ENCODE data around the gene KIF20B. TPM values are rescaled to one million over a fixed set of nuclear protein-coding genes. Genes with fewer than 3 reads are reported as not detected.

KIF20B gene
- total RNA-seq, 1 donor from 2014 or later, result 71.5 TPM

DNA sequence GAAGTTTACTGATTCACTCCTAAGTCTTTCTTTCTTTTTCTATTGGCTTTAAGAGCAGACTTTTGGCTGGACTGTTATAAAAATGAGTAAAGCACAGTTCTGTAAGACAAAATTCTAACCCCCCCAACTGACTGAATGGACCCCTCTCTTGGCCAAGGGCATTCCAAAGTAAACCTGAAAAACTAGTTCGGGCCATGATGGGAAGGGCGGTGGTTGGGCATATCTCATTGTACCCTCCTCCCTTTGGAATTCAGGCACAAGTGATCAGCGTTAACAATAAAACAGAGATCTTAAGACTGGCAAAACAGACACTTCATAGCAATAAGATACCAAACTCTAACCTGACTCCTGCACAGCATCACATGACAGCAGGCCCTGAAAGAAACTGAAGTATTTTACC is 6.1 kb upstream of the KIF20B start:
- Histone ChIP-seq H3K4me1 (peaks cover 19% of the 10 kb centered on the region), H2AFZ (replicated peaks) (no peak overlapping the region), H3K27ac (no peak overlapping the region), H3K36me3 (no peaks in the 10 kb centered on the region), H3K4me2 (no peak overlapping the region), H3K9me3 (ENCODE audit: low read depth) (no peaks in the 10 kb centered on the region), H4K20me1 (ENCODE audit: low read depth) (no peaks in the 10 kb centered on the region), H3F3A (ENCODE audit: low read depth) (peaks cover 7% of the 10 kb centered on the region), H3K9ac (no peak overlapping the region), H3K79me2 (ENCODE audit: low read depth) (peaks cover 2% of the 10 kb centered on the region), H3K4me3 (no peak overlapping the region), H3K27me3 (no peaks in the 10 kb centered on the region)
- TF ChIP-seq, protein P1, sequence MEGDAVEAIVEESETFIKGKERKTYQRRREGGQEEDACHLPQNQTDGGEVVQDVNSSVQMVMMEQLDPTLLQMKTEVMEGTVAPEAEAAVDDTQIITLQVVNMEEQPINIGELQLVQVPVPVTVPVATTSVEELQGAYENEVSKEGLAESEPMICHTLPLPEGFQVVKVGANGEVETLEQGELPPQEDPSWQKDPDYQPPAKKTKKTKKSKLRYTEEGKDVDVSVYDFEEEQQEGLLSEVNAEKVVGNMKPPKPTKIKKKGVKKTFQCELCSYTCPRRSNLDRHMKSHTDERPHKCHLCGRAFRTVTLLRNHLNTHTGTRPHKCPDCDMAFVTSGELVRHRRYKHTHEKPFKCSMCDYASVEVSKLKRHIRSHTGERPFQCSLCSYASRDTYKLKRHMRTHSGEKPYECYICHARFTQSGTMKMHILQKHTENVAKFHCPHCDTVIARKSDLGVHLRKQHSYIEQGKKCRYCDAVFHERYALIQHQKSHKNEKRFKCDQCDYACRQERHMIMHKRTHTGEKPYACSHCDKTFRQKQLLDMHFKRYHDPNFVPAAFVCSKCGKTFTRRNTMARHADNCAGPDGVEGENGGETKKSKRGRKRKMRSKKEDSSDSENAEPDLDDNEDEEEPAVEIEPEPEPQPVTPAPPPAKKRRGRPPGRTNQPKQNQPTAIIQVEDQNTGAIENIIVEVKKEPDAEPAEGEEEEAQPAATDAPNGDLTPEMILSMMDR (IDR thresholded peaks at IDR 0.05), result no peak
- no peak for TF ChIP-seq EZH2phosphoT487 (IDR thresholded peaks at IDR 0.05)
- TF ChIP-seq EZH2 (IDR thresholded peaks at IDR 0.05), result no peak
- peaks cover 5% of the 10 kb centered on the region for H3K36me3 Mint-ChIP-seq
- no peak for DNase-seq (ENCODE audit: low spot score)
- no peak overlapping the region for H3K27ac Mint-ChIP-seq
- peaks cover 2% of the 10 kb centered on the region for H3K27me3 Mint-ChIP-seq (ENCODE audit: insufficient read depth, low read depth)
- no peaks in the 10 kb centered on the region for H3K9me3 Mint-ChIP-seq
- peaks cover 7% of the 10 kb centered on the region for H3K4me1 Mint-ChIP-seq
- no peak overlapping the region for H3K4me3 Mint-ChIP-seq

DNA sequence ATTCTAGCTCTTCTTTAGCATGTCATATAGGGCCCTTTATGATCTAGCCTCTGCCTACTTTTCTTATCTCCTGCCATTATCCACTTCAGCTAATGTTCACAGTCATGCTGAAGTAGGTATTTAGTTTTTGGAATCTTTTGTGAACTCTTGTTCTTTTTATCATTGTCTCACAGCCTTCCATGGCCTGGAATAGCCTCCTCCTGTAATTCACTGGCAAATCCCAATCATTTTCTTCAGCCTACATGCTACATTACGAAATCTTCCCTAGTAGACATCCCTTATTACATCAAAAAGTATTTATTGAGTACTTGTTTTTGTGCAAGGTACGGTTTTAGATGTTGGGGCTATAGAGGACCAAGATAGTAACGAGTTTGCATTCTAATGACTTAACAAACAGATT is 3.4 kb upstream of the KIF20B start:
- Histone ChIP-seq H3K27ac (no peak overlapping the region), H3F3A (ENCODE audit: low read depth) (peaks cover 14% of the 10 kb centered on the region), H3K27me3 (no peaks in the 10 kb centered on the region), H3K4me1 (peaks cover 31% of the 10 kb centered on the region), H3K4me3 (no peak overlapping the region), H3K9ac (no peak overlapping the region), H3K4me2 (no peak overlapping the region), H4K20me1 (ENCODE audit: low read depth) (no peaks in the 10 kb centered on the region), H2AFZ (replicated peaks) (no peak overlapping the region), H3K36me3 (no peaks in the 10 kb centered on the region), H3K9me3 (ENCODE audit: low read depth) (no peaks in the 10 kb centered on the region), H3K79me2 (ENCODE audit: low read depth) (peaks cover 22% of the 10 kb centered on the region)
- TF ChIP-seq EZH2phosphoT487 (IDR thresholded peaks at IDR 0.05) (no peak), EZH2 (IDR thresholded peaks at IDR 0.05) (no peak)
- TF ChIP-seq, protein P1 (IDR thresholded peaks at IDR 0.05), result no peak
- peaks cover 2% of the 10 kb centered on the region for H3K27me3 Mint-ChIP-seq (ENCODE audit: insufficient read depth, low read depth)
- H3K4me1 Mint-ChIP-seq, result peaks cover 26% of the 10 kb centered on the region
- peaks cover 5% of the 10 kb centered on the region for H3K36me3 Mint-ChIP-seq
- no peak overlapping the region for H3K27ac Mint-ChIP-seq
- no peaks in the 10 kb centered on the region for H3K9me3 Mint-ChIP-seq
- DNase-seq (ENCODE audit: low spot score), result no peak
- H3K4me3 Mint-ChIP-seq, result no peak overlapping the region

DNA sequence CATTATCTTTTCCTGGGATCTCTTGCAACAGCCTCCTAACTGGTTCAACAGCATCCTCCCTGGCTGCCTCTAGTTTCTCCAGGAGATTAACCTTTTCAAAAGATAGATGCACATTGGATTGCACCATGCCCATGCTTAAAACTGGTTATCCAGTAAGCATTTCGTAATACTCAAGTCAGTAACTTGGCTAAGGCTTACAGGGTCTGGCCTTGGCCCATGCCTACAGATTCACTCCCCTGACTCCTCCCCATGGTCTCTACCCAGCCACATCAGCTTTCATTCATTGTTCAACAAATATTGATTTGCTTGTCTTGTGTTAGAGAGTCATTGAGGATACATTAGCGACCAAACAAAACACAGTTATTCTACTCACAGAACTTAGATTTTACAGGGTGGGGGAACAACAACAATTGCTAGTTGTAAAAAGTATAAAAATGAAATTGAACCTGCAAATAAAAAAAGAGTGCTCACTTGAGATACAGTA is 1.8 kb upstream of the KIF20B start:
- no peak overlapping the region for H3K4me3 ChIP-seq
- H3F3A ChIP-seq (ENCODE audit: low read depth), result peaks cover 14% of the 10 kb centered on the region
- Mint-ChIP-seq H3K27me3 (ENCODE audit: insufficient read depth, low read depth) (peaks cover 2% of the 10 kb centered on the region), H3K27ac (no peak overlapping the region), H3K4me1 (peaks cover 30% of the 10 kb centered on the region), H3K9me3 (no peaks in the 10 kb centered on the region), H3K36me3 (no peaks in the 10 kb centered on the region), H3K4me3 (peak overlapping the region; percentile 38)
- no peak overlapping the region for H2AFZ ChIP-seq (replicated peaks)
- H3K4me2 ChIP-seq, result peak overlapping the region; percentile 95
- no peak overlapping the region for H3K27ac ChIP-seq
- no peaks in the 10 kb centered on the region for H3K9me3 ChIP-seq (ENCODE audit: low read depth)
- no peak for DNase-seq (ENCODE audit: low spot score)
- H3K4me1 ChIP-seq, result peaks cover 34% of the 10 kb centered on the region
- no peaks in the 10 kb centered on the region for H3K27me3 ChIP-seq
- TF ChIP-seq EZH2 (IDR thresholded peaks at IDR 0.05) (no peak), EZH2phosphoT487 (IDR thresholded peaks at IDR 0.05) (no peak)
- H3K9ac ChIP-seq, result no peak overlapping the region
- no peaks in the 10 kb centered on the region for H3K36me3 ChIP-seq
- H4K20me1 ChIP-seq (ENCODE audit: low read depth), result no peaks in the 10 kb centered on the region
- H3K79me2 ChIP-seq (ENCODE audit: low read depth), result peaks cover 39% of the 10 kb centered on the region

DNA sequence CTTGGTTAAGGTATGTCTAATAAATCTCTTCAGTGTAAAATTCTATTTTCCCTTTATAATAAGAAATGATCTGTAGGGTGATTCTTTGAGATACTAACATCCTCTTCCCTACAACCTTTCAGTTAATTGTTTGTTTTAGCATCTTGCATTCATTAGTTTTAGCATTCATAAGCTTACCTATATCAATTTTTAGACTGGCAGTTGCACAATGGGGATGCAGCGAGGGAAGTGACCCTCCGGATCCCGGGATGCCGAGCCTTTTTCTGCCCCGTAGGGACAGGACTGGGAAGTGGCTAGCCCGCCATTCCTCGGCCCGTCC is 508 bp upstream of the KIF20B start:
- H3K36me3 Mint-ChIP-seq, result no peaks in the 10 kb centered on the region
- Histone ChIP-seq H3K9me3 (ENCODE audit: low read depth) (no peaks in the 10 kb centered on the region), H3K4me3 (peak overlapping the region; percentile 75), H3K27ac (peak overlapping the region; percentile 63), H4K20me1 (ENCODE audit: low read depth) (no peaks in the 10 kb centered on the region), H3K36me3 (no peaks in the 10 kb centered on the region), H3F3A (ENCODE audit: low read depth) (peaks cover 11% of the 10 kb centered on the region), H3K79me2 (ENCODE audit: low read depth) (peaks cover 51% of the 10 kb centered on the region), H2AFZ (replicated peaks) (peak overlapping the region; percentile 83), H3K4me1 (peaks cover 37% of the 10 kb centered on the region), H3K27me3 (no peaks in the 10 kb centered on the region), H3K4me2 (peak overlapping the region; percentile 95), H3K9ac (peak overlapping the region; percentile 59)
- peak overlapping the region; percentile 99 for H3K4me3 Mint-ChIP-seq
- H3K9me3 Mint-ChIP-seq, result no peaks in the 10 kb centered on the region
- peaks cover 30% of the 10 kb centered on the region for H3K4me1 Mint-ChIP-seq
- no peak for DNase-seq (ENCODE audit: low spot score)
- peak overlapping the region; percentile 93 for H3K27ac Mint-ChIP-seq
- peaks cover 2% of the 10 kb centered on the region for H3K27me3 Mint-ChIP-seq (ENCODE audit: insufficient read depth, low read depth)
- TF ChIP-seq, protein P1 (IDR thresholded peaks at IDR 0.05), result no peak
- TF ChIP-seq EZH2 (IDR thresholded peaks at IDR 0.05) (no peak), EZH2phosphoT487 (IDR thresholded peaks at IDR 0.05) (no peak)

Measured in neural progenitor cell (in vitro differentiated cells).